Measurements from ENCODE around the gene SP140.
"Not testable (repeated sequence)": the region's sequence is repeated elsewhere in the genome, so short reads cannot be mapped to it uniquely, and the experiment has no call there.

SP140 gene

GRCh38 chr2:230225486-230225885, at the start of gene SP140:
Gene SP140 (plus strand): TSS chr2:230225736. CDS start chr2:230225845, 109 bp downstream.
- DNase-seq (ENCODE audit: low spot score): peak; percentile 45

- DNase-seq (ENCODE audit: low spot score): no peak
These were observed 48.5 kb upstream of the SP140 start for GRCh38 chr2:230176996-230177395.

GRCh38 chr2:230178546-230179485, 46.7 kb upstream of the SP140 start:
- no peak for DNase-seq (ENCODE audit: low spot score)

- no peak for DNase-seq (ENCODE audit: low spot score)
These were observed 45.6 kb upstream of the SP140 start for GRCh38 chr2:230179907-230180306.

- no peak for DNase-seq (ENCODE audit: low spot score)
These were observed 44.3 kb upstream of the SP140 start for GRCh38 chr2:230181195-230181594.

GRCh38 chr2:230184727-230185578, 40.6 kb upstream of the SP140 start:
- peak; percentile 47 for DNase-seq (ENCODE audit: low spot score)

- DNase-seq (ENCODE audit: low spot score): no peak
These were observed 23.0 kb upstream of the SP140 start for GRCh38 chr2:230202430-230203109.

GRCh38 chr2:230203110-230203676, 22.3 kb upstream of the SP140 start:
- DNase-seq (ENCODE audit: low spot score): no peak

GRCh38 chr2:230205034-230205433, 20.5 kb upstream of the SP140 start:
- no peak for DNase-seq (ENCODE audit: low spot score)

GRCh38 chr2:230205721-230206120, 19.8 kb upstream of the SP140 start:
- DNase-seq (ENCODE audit: low spot score): no peak

- DNase-seq (ENCODE audit: low spot score): no peak
These were observed 17.0 kb upstream of the SP140 start for GRCh38 chr2:230208576-230208975.

GRCh38 chr2:230209422-230210051, 16.0 kb upstream of the SP140 start:
- DNase-seq (ENCODE audit: low spot score): no peak

GRCh38 chr2:230216489-230216888, 9.0 kb upstream of the SP140 start:
- DNase-seq (ENCODE audit: low spot score): no peak

GRCh38 chr2:230217424-230217823, 8.1 kb upstream of the SP140 start:
- no peak for DNase-seq (ENCODE audit: low spot score)

- peak; percentile 40 for DNase-seq (ENCODE audit: low spot score)
These were observed 7.1 kb upstream of the SP140 start for GRCh38 chr2:230218421-230218820.

GRCh38 chr2:230219419-230220331, 5.9 kb upstream of the SP140 start, which contains the start of gene SP110:
Gene SP110 (minus strand): TSS chr2:230219984. CDS start chr2:230216927, 3,057 bp downstream.
- peak; percentile 81 for DNase-seq (ENCODE audit: low spot score)

- no peak for DNase-seq (ENCODE audit: low spot score)
These were observed 5.1 kb upstream of the SP140 start for GRCh38 chr2:230220347-230220969.

GRCh38 chr2:230221493-230221892, 4.0 kb upstream of the SP140 start:
- DNase-seq (ENCODE audit: low spot score): no peak

- DNase-seq (ENCODE audit: low spot score): not testable (repeated sequence)
These were observed 2.7 kb upstream of the SP140 start for GRCh38 chr2:230222829-230223228.

GRCh38 chr2:230224458-230224857, 1.1 kb upstream of the SP140 start:
- DNase-seq (ENCODE audit: low spot score): no peak
